HG03097 (cell line): ENCODE data around the gene ERG.

Source experiments
- ATAC-seq: cut with Tn5 transposase; IDR thresholded peaks from one replicate; pipeline ENCODE4 v1.9.1; 2021; ENCODE audit not compliant: unreplicated experiment, low FRiP score

The ERG gene

GRCh38 chr21:38399103-38399502 lies 99.2 kb downstream of the ERG start:
- ATAC-seq: no peak

- ATAC-seq: no peak
Observed at GRCh38 chr21:38396325-38396724, 102.0 kb downstream of the ERG start.

GRCh38 chr21:38395581-38395980 lies 102.7 kb downstream of the ERG start:
- ATAC-seq: no peak

GRCh38 chr21:38392661-38393060 lies 105.6 kb downstream of the ERG start:
- no peak for ATAC-seq

GRCh38 chr21:38389896-38390295 lies 108.4 kb downstream of the ERG start:
- ATAC-seq: no peak

- no peak for ATAC-seq
Observed at GRCh38 chr21:38389354-38389676, 109.0 kb downstream of the ERG start.

- no peak for ATAC-seq
Observed at GRCh38 chr21:38388647-38389353, 109.5 kb downstream of the ERG start.

GRCh38 chr21:38388203-38388602 lies 110.1 kb downstream of the ERG start:
- ATAC-seq: no peak

- no peak for ATAC-seq
Observed at GRCh38 chr21:38386967-38387366, 111.3 kb downstream of the ERG start.

- ATAC-seq: no peak
Observed at GRCh38 chr21:38385427-38386175, 112.7 kb downstream of the ERG start.

GRCh38 chr21:38384675-38385426 lies 113.4 kb downstream of the ERG start:
- ATAC-seq: no peak

- no peak for ATAC-seq
Observed at GRCh38 chr21:38384238-38384560, 114.1 kb downstream of the ERG start.

- ATAC-seq: no peak
Observed at GRCh38 chr21:38383411-38384237, 114.7 kb downstream of the ERG start.

- no peak for ATAC-seq
Observed at GRCh38 chr21:38380481-38381137, 117.7 kb downstream of the ERG start.

- no peak for ATAC-seq
Observed at GRCh38 chr21:38379147-38379546, 119.1 kb downstream of the ERG start.

GRCh38 chr21:38377165-38378088 lies 120.8 kb downstream of the ERG start:
- ATAC-seq: no peak

GRCh38 chr21:38376693-38377092 lies 121.6 kb downstream of the ERG start:
- no peak for ATAC-seq

- ATAC-seq: no peak
Observed at GRCh38 chr21:38376235-38376634, 122.0 kb downstream of the ERG start.

- ATAC-seq: no peak
Observed at GRCh38 chr21:38367646-38368045, 130.6 kb downstream of the ERG start.
